Measurements from ENCODE around the gene FCER1G.
"Not testable (repeated sequence)": the region's sequence is repeated elsewhere in the genome, so short reads cannot be mapped to it uniquely, and the experiment has no call there.

The FCER1G gene

DNA sequence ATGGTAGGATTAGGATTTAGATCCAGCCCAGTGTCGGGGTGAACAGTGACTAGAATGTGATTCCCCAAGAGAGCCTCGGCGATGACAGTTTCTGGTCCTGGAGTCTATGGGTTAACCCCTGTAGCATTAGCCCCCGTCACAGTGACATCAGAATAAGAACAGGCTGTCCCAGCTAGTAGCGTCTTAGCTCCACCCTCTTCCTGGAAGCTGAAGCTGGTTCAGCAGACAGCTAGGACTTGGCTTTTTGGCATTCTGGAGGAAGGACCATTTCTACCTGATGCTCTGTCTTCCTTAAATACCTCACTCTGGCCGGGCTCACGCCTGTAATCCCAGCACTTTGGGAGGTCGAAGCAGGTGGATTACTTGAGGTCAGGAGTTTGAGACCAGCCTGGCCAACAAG lies 7.9 kb upstream of the FCER1G start:
- no peak for DNase-seq (ENCODE audit: low spot score)

DNA sequence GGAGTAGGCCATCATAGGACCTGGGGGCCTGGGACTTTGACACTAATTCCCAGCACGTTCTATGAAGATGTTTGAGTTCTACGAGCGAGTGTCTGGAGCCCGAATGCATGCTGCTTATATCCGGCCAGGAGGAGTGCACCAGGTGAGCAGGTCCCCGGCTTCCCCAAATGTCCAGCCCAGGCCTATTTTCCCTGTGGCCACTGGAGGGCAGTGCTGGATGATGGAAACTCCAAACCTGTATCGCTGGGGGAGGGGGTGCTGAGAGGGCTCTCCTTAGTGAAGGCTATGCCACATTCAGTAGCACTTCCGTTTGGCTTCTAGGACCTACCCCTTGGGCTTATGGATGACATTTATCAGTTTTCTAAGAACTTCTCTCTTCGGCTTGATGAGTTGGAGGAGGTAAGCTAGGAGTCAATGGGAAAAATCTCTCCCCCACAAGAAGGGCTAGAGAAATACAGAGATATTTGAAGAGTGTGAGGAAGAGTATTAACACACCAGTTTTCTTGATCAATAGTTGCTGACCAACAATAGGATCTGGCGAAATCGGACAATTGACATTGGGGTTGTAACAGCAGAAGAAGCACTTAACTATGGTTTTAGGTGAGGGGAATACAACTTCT lies 5.2 kb upstream of the FCER1G start:
- peak; percentile 72 for DNase-seq (ENCODE audit: low spot score)

DNA sequence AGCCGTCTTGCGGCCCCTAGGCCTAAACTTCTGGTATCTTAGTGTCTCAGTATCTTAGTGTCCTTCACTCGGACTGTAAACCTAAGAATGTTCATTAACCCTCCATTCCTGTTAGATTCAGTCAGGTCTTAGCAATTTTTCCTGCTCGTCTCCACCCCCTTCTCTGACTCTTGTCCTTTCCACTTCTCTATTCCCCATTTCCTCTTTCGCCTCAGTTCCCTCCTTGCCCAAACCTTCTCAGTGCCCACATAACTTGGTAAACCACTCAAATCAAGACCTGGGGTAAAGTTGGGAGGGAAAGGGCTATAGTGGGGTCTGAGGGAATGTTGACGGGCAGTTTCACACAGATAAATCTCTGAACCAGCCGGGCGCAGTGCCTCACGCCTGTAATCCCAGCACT lies 726 bp upstream of the FCER1G start:
- DNase-seq (ENCODE audit: low spot score) = no peak

DNA sequence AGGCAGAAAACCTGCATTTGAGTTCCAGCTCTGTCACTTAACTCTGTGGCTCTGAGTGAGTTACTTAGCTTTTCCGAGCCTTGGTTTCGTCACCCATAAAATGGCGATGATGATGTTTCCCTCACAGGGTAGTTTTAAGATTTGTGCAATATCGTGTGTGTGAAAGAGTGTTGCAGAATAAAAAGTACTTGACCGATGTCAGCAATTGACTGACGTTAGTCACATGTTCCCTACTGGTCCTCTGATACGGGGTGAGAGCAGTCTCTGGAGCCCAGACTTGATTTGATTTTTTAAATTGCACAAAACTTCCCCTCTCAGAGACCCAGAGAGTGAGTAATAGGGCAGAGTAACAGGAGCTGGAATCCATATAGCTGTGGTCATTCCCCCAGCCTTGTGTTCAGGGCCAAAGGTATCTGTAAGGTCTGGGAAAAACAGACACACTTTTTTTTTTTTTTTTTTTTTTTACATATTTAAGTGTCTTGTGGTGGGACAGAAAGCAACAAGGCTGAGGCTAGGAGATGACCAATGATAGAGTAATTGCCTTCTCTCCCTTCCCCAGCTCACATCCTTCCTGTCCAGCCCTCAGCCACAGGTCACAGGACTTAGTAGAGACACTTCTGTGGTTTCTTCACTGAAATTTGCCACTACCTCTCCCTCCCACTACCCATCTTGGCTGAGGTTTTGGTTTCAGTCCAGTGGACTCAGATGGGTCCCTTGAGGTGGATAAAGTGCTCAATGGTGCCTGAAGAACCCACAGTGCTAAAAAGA lies 2.0 kb downstream of the FCER1G start:
- DNase-seq (ENCODE audit: low spot score) = no peak

DNA sequence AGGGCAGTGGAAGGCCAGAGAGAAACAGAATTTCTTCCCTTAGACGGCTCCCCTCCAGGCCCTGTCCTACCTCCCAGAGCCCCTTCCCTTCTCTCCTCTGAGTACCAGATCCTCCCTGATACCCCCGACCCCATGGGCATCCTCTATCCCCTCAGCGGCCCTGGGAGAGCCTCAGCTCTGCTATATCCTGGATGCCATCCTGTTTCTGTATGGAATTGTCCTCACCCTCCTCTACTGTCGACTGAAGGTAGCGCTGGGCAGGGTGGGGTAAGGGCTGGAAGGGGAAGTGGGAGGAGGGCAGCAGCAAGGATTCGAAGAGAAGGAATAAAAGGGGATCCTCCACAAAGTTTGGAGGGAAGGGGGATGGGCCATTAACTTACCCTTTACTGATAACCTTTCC lies 2.7 kb downstream of the FCER1G start:
- no peak for DNase-seq (ENCODE audit: low spot score)

DNA sequence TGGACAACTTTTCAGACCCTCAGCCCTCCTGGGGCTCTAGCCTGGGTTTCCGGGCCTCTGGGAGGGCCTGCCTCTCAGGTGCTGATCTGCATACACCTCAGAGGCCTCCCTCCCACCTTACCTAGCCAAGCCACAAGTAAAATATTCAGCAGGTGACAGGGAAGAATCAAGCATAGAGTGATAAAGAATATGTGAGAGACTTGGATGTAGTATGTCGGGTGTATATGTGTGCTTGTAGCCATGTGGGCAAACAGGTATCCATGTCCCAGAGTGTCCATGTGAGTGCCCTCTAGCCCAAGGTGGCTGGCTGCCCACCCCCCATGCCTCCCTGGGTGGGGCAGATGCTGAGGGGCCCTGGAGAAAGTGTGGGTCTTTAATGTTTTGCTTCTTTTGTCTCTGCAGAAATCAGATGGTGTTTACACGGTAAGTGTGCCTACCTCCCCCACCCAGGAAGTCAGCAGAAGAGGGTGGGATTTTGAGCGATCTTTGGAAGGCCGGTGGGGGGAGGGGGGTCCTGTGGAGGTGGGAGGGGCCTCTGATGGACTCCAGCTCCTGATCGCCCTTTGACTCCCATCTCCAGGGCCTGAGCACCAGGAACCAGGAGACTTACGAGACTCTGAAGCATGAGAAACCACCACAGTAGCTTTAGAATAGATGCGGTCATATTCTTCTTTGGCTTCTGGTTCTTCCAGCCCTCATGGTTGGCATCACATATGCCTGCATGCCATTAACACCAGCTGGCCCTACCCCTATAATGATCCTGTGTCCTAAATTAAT lies 3.4 kb downstream of the FCER1G start:
- DNase-seq (ENCODE audit: low spot score) = no peak

DNA sequence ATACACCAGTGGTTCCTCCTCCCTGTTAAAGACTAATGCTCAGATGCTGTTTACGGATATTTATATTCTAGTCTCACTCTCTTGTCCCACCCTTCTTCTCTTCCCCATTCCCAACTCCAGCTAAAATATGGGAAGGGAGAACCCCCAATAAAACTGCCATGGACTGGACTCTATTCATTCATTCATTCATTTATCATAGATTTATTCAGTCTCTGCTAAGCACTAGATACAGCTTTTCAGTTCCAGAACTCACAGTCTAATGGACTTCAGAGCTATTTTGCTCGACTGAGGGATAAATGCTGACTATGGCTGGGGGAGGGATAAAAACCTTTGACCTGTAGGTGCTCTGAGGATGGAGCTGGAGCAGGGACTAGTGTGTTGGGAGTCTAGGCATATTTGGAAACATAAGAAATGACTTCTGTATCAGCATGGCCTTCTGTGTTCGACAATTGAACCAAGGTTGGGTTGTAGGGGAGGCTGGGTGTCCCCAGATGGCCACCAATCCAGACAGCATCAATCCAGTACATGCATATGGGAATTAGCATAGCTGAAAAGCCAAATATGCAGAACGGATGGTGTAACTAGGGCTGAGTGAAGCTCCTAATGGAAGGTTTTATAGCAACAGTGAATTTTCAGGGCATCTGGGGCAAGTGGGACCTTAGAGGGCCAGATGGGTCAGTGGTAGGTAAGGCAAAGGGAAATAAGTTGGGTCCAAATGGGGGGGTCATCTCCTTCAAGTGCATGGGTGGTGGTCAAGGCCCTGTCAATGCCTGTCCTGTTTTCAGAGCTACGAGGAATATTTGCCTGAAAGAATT lies 4.2 kb downstream of the FCER1G start:
- no peak for DNase-seq (ENCODE audit: low spot score)

DNA sequence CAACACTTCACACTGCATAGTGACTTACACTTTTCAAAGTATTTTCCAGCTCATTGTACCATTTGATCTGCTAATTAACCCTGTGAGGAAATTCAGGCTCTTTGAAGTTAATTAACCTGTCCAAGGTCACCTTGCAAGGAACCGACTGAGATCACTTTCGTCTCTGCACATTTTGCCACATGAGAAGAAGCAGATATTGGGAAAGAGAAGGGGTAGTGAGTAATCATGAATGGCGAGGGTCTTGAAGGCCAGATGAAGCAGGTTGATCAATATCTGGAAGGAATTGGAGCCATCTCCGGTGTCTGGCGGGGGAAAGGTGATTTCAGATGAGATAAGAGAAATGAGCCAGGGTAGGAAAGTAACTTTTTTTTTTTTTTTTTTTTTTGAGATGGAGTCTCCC lies 4.9 kb downstream of the FCER1G start:
- DNase-seq (ENCODE audit: low spot score) = no peak

DNA sequence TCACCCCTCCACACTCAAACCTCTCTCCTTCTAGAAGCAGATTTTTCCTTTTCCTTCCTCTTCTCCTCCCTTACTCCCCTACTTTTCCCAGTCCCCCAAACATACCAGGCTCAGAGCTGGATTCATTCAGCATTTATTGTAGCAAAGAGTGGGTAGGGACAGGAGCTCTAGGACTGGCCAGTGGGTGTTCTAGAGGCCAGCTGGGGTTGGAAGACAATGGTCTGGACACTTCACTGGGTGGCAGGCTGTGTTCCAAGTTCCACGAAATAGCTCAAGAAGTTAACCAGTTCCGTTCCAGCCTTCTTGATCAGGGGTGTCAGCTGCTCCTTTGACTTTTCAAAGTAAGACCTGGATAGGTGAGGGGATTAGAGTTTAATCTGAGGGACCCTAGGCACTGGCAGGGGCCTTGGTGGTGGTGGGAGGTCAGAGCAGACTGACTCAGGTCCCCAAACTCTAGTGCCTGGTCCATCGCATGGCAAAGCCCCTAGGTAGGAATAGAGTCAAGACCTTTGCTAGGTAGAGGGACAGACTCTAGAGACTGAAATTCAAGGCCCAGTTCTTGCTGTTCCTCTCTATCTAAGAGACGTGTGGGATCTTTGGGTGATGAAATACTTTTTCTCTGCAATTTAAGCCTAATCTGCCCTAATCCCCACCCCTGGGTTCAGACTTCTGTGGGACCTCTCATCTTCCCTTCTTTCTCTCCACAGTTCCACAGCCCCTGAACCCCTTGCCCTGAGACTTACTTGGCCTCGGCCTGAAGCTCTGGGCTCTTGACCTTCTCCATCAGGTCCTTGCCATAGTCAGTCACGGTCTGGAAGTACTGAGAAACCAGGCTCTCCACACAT lies 7.3 kb downstream of the FCER1G start:
- no peak for DNase-seq (ENCODE audit: low spot score)

DNA sequence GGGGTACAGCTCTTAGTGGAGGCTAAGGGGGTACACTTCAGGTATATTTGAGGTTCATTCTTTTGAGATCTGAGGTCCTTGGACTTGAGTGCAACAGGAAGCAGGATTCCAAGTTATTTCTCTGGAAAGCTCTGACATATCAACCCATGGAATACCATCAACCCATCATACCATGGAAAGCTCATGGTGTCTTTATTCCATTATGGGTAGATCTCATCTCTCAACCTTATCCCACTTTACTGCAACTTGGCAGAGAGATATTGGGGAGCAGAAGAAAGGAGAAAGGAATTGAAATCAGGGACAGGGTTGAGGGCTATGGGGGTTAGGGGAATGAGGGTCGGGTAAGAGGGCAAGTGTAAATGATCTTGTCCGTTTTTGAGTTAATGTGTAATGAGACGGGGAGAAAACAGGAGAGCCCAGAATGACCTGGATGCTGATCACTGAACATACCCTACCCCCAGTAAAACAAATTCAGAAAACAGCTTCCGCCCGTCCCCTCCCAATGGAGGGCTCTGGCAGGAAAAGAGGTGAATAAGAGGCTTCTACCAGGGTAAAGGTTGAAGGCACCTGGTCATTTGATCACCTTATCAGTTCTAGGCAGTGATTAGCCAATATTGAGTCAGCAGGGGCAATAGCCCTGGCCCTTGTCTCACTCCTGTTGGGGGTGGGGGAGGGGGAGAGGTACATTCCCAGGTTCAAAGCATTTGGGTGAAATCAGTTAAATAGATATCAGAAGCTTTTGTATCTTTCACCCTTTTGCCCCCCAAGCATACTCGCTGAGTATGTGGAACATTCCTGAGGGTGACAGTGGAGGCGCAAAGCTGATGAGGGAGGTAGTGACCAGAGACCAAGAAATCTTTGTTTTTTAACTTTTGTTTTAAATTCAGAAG lies 9.0 kb downstream of the FCER1G start:
- no peak for DNase-seq (ENCODE audit: low spot score)

DNA sequence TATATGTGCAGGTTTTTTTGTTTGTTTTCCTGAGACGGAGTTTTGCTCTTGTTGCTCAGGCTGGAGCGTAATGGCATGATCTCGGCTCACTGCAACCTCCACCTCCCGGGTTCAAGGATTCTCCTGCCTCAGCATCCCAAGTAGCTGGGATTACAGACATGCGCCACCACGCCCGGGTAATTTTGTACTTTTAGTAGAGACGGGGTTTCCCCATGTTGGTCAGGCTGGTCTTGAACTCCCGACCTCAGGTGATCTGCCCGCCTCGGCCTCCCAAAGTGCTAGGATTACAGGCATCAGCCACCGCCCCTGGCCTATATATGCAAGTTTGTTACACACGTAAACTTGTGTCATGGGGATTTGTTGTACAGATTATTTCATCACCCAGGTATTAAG lies 9.6 kb downstream of the FCER1G start:
- DNase-seq (ENCODE audit: low spot score) = not testable (repeated sequence)

DNA sequence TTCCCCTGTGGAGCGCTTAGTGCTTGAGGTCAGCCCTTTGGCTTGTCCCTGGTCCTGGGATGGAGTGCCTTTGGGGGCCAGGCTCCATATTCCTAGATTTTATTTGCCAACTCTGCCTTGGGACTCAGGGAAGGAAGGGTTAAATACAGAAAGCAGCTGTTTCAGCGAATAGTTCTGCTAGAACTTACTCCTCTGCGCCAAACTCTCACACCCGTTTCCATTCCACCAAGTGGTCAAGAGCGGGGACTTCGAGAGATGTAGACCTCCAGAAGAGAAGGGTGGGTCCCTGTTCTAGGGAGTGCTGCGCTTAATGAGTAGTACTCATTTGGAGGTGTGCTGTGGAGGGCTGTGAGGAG lies 10.1 kb downstream of the FCER1G start:
- DNase-seq (ENCODE audit: low spot score) = no peak

DNA sequence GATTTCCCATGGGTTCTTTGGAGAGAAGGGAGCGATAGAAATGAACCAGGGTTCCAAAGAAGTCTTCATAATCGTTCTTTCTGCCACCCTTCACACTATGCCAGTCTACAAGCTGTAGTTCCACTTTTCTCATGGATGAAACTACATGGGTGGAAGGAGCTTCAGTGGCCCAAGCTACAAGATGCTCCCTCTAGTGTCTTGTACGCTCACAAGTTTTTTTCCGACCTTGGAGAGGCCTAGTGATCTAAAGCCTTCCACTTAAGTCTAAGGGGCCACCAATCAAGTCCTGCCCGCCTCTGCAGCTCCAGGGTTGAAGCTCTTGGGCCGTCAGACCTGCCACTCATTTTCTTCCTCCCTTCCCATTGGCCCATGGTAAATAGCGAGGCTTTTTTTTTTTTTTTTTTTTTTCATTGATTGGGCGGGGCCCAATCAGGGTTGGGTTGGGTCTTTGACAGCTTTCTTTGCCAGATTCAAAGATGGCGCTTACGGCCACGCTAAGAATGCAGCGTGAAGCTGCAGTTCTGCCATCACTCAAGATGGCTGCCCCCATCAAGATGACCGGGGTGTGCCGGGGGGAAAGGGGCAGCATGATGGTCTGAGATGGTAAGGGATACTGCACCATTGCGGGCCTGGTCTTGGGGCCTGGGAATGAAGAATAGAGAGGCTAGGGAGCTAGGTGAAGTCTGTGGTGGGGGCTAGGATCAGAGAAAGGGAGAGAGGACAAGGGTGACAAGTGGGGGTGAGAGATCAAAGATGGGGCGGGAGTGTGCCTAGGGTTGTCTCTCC lies 10.6 kb downstream of the FCER1G start, which contains the start of gene TOMM40L:
TSS of gene TOMM40L (plus strand) at position 527 of the 786 bp plus-strand sequence. CDS start 430 bp downstream, outside the sequence.
- peak; percentile 94 for DNase-seq (ENCODE audit: low spot score)

DNA sequence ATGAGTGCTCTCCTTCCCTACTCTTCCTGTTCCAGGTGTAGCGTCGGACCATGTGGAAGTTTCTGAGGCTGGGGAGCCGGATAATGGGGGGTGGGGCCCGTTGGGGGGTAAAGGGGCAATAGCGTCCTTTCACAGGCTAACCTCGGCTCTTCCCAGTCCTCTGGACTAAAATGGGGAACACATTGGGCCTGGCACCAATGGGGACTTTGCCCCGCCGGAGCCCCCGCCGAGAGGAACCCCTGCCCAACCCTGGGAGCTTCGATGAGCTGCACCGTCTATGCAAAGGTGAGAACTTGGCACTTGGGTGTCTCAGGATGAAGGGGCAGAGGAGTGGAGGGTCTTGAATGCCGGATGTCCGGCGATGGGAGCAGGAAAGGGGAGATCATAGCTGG lies 11.2 kb downstream of the FCER1G start:
- no peak for DNase-seq (ENCODE audit: low spot score)

DNA sequence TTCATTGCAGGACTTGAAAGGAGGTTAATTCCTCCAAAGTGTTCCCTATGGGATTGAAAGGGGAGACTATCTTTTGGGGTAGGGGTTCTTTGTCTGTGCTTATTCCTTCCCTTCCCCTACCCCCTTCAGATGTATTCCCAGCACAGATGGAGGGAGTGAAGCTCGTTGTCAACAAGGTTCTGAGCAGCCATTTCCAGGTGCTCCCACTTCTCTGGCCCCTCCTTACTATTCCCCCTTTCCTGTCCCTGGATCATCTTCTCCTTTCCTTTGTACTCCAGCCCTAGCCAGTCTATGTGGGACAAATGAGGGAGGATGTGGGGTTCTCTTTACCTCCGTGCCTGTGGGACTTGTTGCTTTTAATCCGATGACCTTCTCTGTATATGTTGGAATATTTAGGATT lies 11.7 kb downstream of the FCER1G start:
- no peak for DNase-seq (ENCODE audit: low spot score)

DNA sequence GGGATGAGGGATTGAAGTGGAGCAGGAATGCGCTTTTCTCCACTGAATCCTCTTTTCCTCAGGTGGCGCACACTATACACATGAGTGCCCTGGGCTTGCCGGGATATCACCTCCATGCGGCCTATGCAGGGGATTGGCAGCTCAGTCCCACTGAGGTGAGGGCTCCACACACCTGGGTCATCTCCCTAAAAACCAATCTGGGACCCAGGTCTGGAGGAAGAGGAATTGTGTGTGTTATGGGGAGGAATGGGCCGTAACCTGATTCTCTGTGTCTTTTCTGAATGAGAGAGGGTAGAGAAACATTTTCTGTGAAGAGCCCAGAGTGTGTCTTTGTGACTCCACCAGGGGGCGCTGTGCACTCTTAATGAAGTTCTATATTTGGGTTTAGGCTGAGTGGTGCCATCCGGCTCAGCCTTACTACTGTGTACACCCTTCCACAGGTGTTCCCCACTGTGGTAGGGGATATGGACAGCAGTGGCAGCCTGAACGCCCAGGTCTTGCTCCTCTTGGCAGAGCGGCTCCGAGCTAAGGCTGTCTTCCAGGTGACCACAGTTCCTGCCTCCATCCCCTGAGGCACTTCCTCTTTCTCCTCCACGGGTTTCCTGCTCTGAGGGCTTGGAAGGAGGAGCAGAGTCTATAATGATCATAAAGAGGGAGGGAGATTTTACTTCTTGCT lies 12.2 kb downstream of the FCER1G start:
- DNase-seq (ENCODE audit: low spot score) = peak; percentile 69

DNA sequence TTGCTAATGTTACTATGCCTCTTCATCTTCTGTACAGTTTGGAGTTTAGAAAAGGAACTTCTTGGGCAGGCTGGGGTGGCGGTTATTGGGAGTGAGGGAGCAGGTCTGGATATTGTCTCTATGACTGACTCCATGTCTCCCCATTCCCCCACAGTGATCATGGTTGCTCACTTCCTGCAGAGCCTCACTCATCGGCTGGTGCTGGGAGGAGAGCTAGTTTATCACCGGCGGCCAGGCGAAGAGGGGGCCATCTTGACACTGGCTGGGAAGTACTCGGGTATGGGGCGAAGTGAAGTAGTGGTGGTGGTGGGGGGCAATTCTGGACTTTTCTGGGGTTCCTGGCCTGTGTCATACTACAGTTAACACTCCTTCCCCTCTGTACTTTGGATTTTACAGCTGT lies 12.9 kb downstream of the FCER1G start:
- no peak for DNase-seq (ENCODE audit: low spot score)

DNA sequence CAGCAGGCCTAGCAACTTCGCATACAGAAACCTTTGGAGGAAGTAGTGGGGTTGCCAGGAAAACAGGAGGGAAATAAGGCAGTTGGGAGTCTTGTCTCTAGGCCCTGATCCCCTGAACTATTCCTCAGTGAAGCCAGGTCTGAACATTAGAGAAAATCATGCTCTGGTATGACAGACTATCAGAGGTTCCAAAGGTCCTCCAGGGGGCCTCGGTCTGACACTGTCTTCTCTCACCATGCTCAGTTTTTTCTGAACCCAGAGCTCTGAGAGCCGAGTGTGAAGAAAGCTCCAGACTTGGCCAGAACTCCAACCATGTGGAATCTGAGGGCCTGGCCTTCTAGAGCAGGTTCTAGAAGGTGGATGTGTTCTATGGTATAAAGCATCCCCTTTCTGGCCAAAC lies 14.8 kb downstream of the FCER1G start:
- no peak for DNase-seq (ENCODE audit: low spot score)

DNA sequence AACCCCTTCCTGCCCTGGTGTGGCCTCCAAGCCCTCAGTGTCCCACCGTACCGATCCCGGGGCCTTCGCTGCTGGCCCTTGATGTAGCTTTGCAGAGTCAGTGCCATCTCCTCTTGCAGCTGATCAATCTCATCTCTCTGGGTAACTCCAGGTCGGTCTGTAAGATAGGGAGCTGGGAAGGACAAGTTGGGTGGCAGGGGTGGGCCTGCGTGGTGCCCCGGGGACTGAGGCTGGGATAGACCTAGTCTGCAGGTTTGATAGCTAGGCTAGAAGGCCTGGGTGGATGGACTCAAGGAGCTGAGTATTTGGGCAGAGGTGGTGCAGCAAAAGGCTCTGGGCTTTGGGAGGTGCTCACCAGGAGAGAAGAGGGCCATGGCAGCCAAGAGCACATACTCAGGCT lies 15.7 kb downstream of the FCER1G start:
- no peak for DNase-seq (ENCODE audit: low spot score)

All from AG08396 (cell line).